Nephron (organoid): ENCODE results near the gene KAZN.

ENCODE experiments used
- H3K27ac Mint-ChIP-seq, 3 experiments: 2 replicates each; pipeline ENCODE4 v1.8.0; 2020; ENCODE audit warnings: mixed read lengths in 3 of 3, mild to moderate bottlenecking in 2 of 3, moderate library complexity in 1 of 3
- H3K27me3 Mint-ChIP-seq: 2 replicates; pipeline ENCODE4 v1.8.0; 2021; ENCODE audit warnings: low read depth, mild to moderate bottlenecking, moderate library complexity, mixed read lengths
- H3K36me3 Mint-ChIP-seq: 2 replicates; pipeline ENCODE4 v1.8.0; 2020; ENCODE audit warnings: low read depth, mixed read lengths
- H3K4me1 Mint-ChIP-seq: 2 replicates; pipeline ENCODE4 v1.8.0; 2020; ENCODE audit warnings: mixed read lengths
- H3K4me3 Mint-ChIP-seq, 3 experiments: 2 replicates each; pipeline ENCODE4 v1.8.0; 2020; ENCODE audit warnings: mild to moderate bottlenecking in 3 of 3, mixed read lengths in 3 of 3, moderate library complexity in 2 of 3
- H3K9me3 Mint-ChIP-seq: 2 replicates; pipeline ENCODE4 v1.8.0; 2020; ENCODE audit warnings: mixed read lengths
- TF ChIP-seq, protein P1 (sequence below), 3 experiments: fragments of 200-600 bp; sonication (generic); IDR thresholded peaks; one replicate each; pipeline ENCODE4 v1.5.0; 2021; ENCODE audit warnings: antibody characterized with exemption in 3 of 3; ENCODE audit not compliant: unreplicated experiment in 3 of 3

KAZN gene

DNA sequence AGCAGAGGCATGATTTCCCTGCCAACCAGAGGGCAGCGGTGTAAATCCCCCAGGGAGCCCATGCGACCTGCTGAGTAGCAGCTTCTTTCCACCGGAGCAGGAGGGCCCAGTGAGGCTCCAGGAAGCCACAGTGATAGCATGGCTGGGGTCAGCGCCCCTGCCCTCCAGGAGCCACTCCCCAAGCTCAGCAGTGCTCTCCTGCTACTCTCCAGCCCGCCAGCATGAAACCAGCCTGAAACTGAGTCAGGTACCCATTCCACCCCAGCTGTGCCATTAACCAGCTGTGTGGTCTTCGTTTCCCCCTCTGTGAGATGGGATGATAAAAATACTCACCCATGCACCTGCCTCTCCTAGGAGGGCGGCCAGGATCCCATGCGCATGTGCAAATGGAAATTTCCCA, 431.3 kb downstream of the KAZN start:
- peak overlapping the region in 2 of 3 experiments; percentile 90 to 96 for H3K27ac Mint-ChIP-seq
- TF ChIP-seq, protein P1, sequence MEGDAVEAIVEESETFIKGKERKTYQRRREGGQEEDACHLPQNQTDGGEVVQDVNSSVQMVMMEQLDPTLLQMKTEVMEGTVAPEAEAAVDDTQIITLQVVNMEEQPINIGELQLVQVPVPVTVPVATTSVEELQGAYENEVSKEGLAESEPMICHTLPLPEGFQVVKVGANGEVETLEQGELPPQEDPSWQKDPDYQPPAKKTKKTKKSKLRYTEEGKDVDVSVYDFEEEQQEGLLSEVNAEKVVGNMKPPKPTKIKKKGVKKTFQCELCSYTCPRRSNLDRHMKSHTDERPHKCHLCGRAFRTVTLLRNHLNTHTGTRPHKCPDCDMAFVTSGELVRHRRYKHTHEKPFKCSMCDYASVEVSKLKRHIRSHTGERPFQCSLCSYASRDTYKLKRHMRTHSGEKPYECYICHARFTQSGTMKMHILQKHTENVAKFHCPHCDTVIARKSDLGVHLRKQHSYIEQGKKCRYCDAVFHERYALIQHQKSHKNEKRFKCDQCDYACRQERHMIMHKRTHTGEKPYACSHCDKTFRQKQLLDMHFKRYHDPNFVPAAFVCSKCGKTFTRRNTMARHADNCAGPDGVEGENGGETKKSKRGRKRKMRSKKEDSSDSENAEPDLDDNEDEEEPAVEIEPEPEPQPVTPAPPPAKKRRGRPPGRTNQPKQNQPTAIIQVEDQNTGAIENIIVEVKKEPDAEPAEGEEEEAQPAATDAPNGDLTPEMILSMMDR (IDR thresholded peaks at IDR 0.05; ENCODE audit: unreplicated experiment in 3 of 3), result no peak
- H3K9me3 Mint-ChIP-seq, result no peaks in the 10 kb centered on the region
- H3K4me3 Mint-ChIP-seq, result no peak overlapping the region
- H3K4me1 Mint-ChIP-seq, result peaks cover 57% of the 10 kb centered on the region
- peaks cover 4% of the 10 kb centered on the region for H3K36me3 Mint-ChIP-seq
- H3K27me3 Mint-ChIP-seq, result no peaks in the 10 kb centered on the region

DNA sequence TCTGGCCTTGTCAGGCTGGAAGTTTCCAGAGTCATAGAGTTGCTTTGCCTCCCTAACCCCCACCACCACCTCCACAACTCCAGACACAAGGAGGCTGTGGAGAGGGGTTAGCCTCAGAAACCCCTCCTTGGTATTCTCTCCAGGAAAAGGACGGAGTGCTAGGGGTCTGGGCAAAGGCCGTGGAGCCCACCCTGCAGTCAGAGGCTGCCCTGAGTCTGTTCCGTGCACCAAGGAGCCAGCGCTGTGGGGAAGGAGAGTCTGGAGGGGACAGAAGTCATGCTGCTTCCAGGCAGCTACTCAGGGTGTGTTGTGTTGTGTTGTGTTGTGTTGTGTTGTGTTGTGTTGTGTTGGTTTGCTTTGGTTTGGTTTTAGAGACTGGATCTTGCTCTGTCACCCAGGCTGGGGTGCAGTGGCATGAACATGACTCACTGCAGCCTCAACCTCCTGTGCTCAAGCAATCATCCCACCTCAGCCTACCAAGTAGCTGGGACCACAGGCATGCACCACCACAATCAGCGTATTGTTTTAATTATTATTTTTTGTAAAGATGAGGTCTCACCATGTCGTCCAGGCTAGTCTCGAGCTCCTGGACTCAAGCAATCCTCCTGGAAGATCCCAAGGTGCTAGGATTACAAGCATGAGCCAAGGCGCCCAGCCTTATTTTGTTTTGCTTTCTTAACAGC, 432.9 kb downstream of the KAZN start:
- peaks cover 8% of the 10 kb centered on the region for H3K36me3 Mint-ChIP-seq
- TF ChIP-seq, protein P1 (IDR thresholded peaks at IDR 0.05; ENCODE audit: unreplicated experiment in 3 of 3), result no peak
- H3K9me3 Mint-ChIP-seq, result no peaks in the 10 kb centered on the region
- peaks cover 47% of the 10 kb centered on the region for H3K4me1 Mint-ChIP-seq
- H3K4me3 Mint-ChIP-seq, result no peak overlapping the region
- H3K27ac Mint-ChIP-seq, result peak overlapping the region; percentile 13 to 96 (median 56)
- no peaks in the 10 kb centered on the region for H3K27me3 Mint-ChIP-seq

DNA sequence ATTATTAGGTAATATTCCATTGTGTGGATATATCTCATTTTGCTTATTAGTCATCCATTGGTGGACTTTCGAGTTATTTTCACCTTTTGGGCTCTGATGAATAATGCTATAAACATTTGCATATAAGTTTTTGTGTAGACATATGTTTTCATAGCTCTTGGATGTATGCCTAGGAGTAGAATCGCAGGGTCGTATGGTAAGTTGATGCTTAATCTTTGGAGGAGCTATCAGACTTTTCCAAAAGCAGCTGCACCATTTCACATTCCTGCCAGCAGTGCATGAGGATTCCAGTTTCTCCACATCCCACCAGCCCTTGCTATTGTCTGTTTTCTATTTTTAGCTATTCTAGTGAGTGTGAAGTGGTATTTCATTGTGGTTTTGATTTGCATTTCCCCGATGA, 434.8 kb downstream of the KAZN start:
- Mint-ChIP-seq H3K4me3 (no peak overlapping the region), H3K27me3 (no peaks in the 10 kb centered on the region), H3K27ac (peak overlapping the region; percentile 67 to 70 (median 69)), H3K36me3 (peaks cover 8% of the 10 kb centered on the region), H3K9me3 (no peaks in the 10 kb centered on the region), H3K4me1 (peaks cover 34% of the 10 kb centered on the region)
- TF ChIP-seq, protein P1 (IDR thresholded peaks at IDR 0.05; ENCODE audit: unreplicated experiment in 3 of 3), result peak in 2 of 3 experiments; percentile 20 to 33

DNA sequence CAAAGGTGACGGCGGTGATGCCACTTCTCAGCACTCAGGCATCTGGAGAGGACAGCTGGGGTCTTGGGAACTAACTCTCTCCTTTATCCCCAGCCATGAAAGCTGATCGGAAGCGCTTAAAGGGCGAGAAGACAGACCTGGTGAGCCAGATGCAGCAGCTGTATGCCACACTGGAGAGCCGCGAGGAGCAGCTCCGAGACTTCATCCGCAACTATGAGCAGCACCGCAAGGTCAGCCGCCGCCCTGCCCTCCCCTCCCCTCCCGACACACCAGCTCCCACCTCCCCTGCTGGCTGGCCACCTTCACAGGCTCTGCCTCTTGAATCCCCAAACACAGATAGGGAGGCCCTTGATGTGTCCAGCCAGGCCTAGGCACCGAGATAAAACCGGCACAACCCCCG, 436.2 kb downstream of the KAZN start:
- Mint-ChIP-seq H3K36me3 (peaks cover 8% of the 10 kb centered on the region), H3K4me1 (peaks cover 20% of the 10 kb centered on the region), H3K4me3 (no peak overlapping the region), H3K9me3 (no peaks in the 10 kb centered on the region), H3K27ac (no peak overlapping the region), H3K27me3 (no peaks in the 10 kb centered on the region)
- TF ChIP-seq, protein P1 (IDR thresholded peaks at IDR 0.05; ENCODE audit: unreplicated experiment in 3 of 3), result no peak

DNA sequence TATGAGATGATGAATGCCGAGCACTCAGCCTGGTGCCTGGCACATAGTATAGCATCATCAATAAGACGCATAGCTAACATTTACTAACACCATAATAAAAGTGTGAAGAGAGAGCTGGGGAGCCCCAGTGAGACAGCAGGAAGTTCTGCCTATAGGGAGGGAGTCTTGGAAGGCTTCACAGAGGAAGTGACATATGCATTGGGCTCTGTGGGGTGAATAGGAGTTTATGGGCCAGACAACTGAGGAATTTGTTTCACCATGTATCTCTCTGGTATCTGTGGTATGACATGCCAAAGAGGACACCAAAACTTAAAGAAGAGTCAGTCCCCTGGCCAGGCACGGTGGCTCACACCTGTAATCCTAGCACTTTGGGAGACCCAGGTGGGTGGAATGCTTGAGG, 436.8 kb downstream of the KAZN start:
- TF ChIP-seq, protein P1 (IDR thresholded peaks at IDR 0.05; ENCODE audit: unreplicated experiment in 3 of 3), result no peak
- H3K27me3 Mint-ChIP-seq, result no peaks in the 10 kb centered on the region
- peaks cover 8% of the 10 kb centered on the region for H3K36me3 Mint-ChIP-seq
- H3K9me3 Mint-ChIP-seq, result no peaks in the 10 kb centered on the region
- no peak overlapping the region for H3K4me3 Mint-ChIP-seq
- H3K4me1 Mint-ChIP-seq, result peaks cover 19% of the 10 kb centered on the region
- H3K27ac Mint-ChIP-seq, result peak overlapping the region in 1 of 3 experiments; percentile 2

DNA sequence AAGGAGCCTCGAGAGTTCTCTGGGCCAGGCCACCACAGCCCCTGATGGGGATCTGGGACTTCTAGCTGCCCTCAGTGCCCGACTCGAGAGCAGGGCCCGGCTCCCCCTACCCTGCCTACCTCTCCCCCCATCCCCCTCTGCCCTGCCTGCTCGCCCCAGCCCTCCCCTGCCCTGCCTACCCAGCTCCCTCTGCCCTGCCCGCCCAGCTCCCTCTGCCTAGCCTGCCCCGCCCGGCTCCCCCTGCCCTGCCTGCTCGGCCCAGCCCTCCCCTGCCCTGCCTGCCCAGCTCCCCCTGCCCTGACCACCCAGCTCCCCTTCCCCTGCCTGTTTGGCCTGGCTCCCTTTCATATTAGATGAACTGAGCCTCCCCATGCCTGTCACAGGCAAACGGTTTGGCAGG, 437.6 kb downstream of the KAZN start:
- no peak overlapping the region for H3K27ac Mint-ChIP-seq
- TF ChIP-seq, protein P1 (IDR thresholded peaks at IDR 0.05; ENCODE audit: unreplicated experiment in 3 of 3), result no peak
- H3K9me3 Mint-ChIP-seq, result no peaks in the 10 kb centered on the region
- H3K4me1 Mint-ChIP-seq, result peaks cover 16% of the 10 kb centered on the region
- no peak overlapping the region for H3K4me3 Mint-ChIP-seq
- H3K27me3 Mint-ChIP-seq, result no peaks in the 10 kb centered on the region
- H3K36me3 Mint-ChIP-seq, result peaks cover 8% of the 10 kb centered on the region
